GM21423 (cell line): ENCODE data around the gene KLF16.

ENCODE experiments used
- ATAC-seq: cut with Tn5 transposase; IDR thresholded peaks from one replicate; pipeline ENCODE4 v1.9.1; 2021; ENCODE audit warnings: mild to moderate bottlenecking, moderate library complexity; ENCODE audit not compliant: unreplicated experiment

The KLF16 gene

GRCh38 chr19:1845125-1845515 is 18.3 kb downstream of the KLF16 start:
- no peak for ATAC-seq

- ATAC-seq, result no peak
These were observed 18.8 kb downstream of the KLF16 start for GRCh38 chr19:1844513-1845124.

- ATAC-seq, result no peak
These were observed 19.6 kb downstream of the KLF16 start for GRCh38 chr19:1843646-1844394.

GRCh38 chr19:1843116-1843515 is 20.3 kb downstream of the KLF16 start:
- ATAC-seq, result no peak

GRCh38 chr19:1841209-1841924 is 22.0 kb downstream of the KLF16 start:
- no peak for ATAC-seq

GRCh38 chr19:1840541-1841115 is 22.8 kb downstream of the KLF16 start:
- ATAC-seq, result no peak

- ATAC-seq, result no peak
These were observed 23.5 kb downstream of the KLF16 start for GRCh38 chr19:1839658-1840540.

- no peak for ATAC-seq
These were observed 25.7 kb downstream of the KLF16 start for GRCh38 chr19:1837625-1838105.

GRCh38 chr19:1837222-1837565 is 26.2 kb downstream of the KLF16 start:
- ATAC-seq, result no peak

GRCh38 chr19:1836458-1837221 is 26.7 kb downstream of the KLF16 start:
- ATAC-seq, result no peak

- no peak for ATAC-seq
These were observed 29.8 kb downstream of the KLF16 start for GRCh38 chr19:1833540-1833939.

- ATAC-seq, result no peak
These were observed 31.2 kb downstream of the KLF16 start for GRCh38 chr19:1832046-1832663.

GRCh38 chr19:1830978-1831377 is 32.4 kb downstream of the KLF16 start:
- ATAC-seq, result no peak

- ATAC-seq, result no peak
These were observed 32.8 kb downstream of the KLF16 start for GRCh38 chr19:1830568-1830967.

GRCh38 chr19:1829958-1830357 is 33.4 kb downstream of the KLF16 start:
- ATAC-seq, result no peak

- ATAC-seq, result no peak
These were observed 34.8 kb downstream of the KLF16 start for GRCh38 chr19:1828279-1829238.

GRCh38 chr19:1827566-1828278 is 35.7 kb downstream of the KLF16 start:
- no peak for ATAC-seq
